ENCODE results near the gene BBS9.
"Not testable (repeated sequence)": the region's sequence is repeated elsewhere in the genome, so short reads cannot be mapped to it uniquely, and the experiment has no call there.

- not testable (repeated sequence) for TF ChIP-seq CTCF (conservative IDR thresholded peaks at IDR 0.05; ENCODE audit: low read depth in 2 of 2); POLR2AphosphoS5 (IDR thresholded peaks at IDR 0.05; ENCODE audit: low read depth); ZNF114 (CRISPR knock-in tag; IDR thresholded peaks at IDR 0.05); JUNB (IDR thresholded peaks at IDR 0.05; ENCODE audit: unreplicated experiment)
Measured at GRCh38 chr7:33527613-33528012, 398.2 kb downstream of the BBS9 start.

All from GM23338 (cell line).